ENCODE data around the gene STARD9.
"Not testable (repeated sequence)": the region's sequence is repeated elsewhere in the genome, so short reads cannot be mapped to it uniquely, and the experiment has no call there.

The STARD9 gene

GRCh38 chr15:42556550-42557207, 18.7 kb upstream of the STARD9 start:
- H3K4me3 ChIP-seq (ENCODE audit: low read depth, low read length); H2AFZ ChIP-seq (ENCODE audit: low read length, unreplicated experiment); H3K27me3 ChIP-seq (ENCODE audit: insufficient read depth, low read length); H3K4me1 ChIP-seq (ENCODE audit: control insufficient read depth, insufficient read depth, low read length, unreplicated experiment); H3K27ac ChIP-seq (ENCODE audit: low read depth, low read length): not testable (repeated sequence)
- Histone ChIP-seq H3K79me2 (ENCODE audit: control insufficient read depth, insufficient read depth, low read length, unreplicated experiment) (peaks cover 40% of the 10 kb centered on the region), H3K36me3 (ENCODE audit: insufficient read depth, low read length) (peaks cover 26% of the 10 kb centered on the region)

GRCh38 chr15:42558739-42559138, 16.7 kb upstream of the STARD9 start:
- no peak overlapping the region for H3K27ac ChIP-seq (ENCODE audit: low read depth, low read length)
- no peak overlapping the region for H2AFZ ChIP-seq (ENCODE audit: low read length, unreplicated experiment)
- peaks cover 25% of the 10 kb centered on the region for H3K36me3 ChIP-seq (ENCODE audit: insufficient read depth, low read length)
- H3K27me3 ChIP-seq (ENCODE audit: insufficient read depth, low read length) = no peaks in the 10 kb centered on the region
- H3K4me1 ChIP-seq (ENCODE audit: control insufficient read depth, insufficient read depth, low read length, unreplicated experiment) = no peaks in the 10 kb centered on the region
- H3K79me2 ChIP-seq (ENCODE audit: control insufficient read depth, insufficient read depth, low read length, unreplicated experiment) = peaks cover 24% of the 10 kb centered on the region
- H3K4me3 ChIP-seq (ENCODE audit: low read depth, low read length) = no peak overlapping the region

- Histone ChIP-seq H2AFZ (ENCODE audit: low read length, unreplicated experiment) (peak overlapping the region; percentile 78), H3K36me3 (ENCODE audit: insufficient read depth, low read length) (no peaks in the 10 kb centered on the region), H3K27ac (ENCODE audit: low read depth, low read length) (no peak overlapping the region), H3K4me1 (ENCODE audit: control insufficient read depth, insufficient read depth, low read length, unreplicated experiment) (peaks cover 19% of the 10 kb centered on the region), H3K27me3 (ENCODE audit: insufficient read depth, low read length) (no peaks in the 10 kb centered on the region), H3K4me3 (ENCODE audit: low read depth, low read length) (peak overlapping the region; percentile 87), H3K79me2 (ENCODE audit: control insufficient read depth, insufficient read depth, low read length, unreplicated experiment) (peaks cover 8% of the 10 kb centered on the region)
Measured at GRCh38 chr15:42576040-42576594, 711 bp downstream of the STARD9 start.

GRCh38 chr15:42576776-42577175, 1.4 kb downstream of the STARD9 start:
- no peaks in the 10 kb centered on the region for H3K36me3 ChIP-seq (ENCODE audit: insufficient read depth, low read length)
- H3K79me2 ChIP-seq (ENCODE audit: control insufficient read depth, insufficient read depth, low read length, unreplicated experiment) = peaks cover 8% of the 10 kb centered on the region
- H2AFZ ChIP-seq (ENCODE audit: low read length, unreplicated experiment) = no peak overlapping the region
- peaks cover 21% of the 10 kb centered on the region for H3K4me1 ChIP-seq (ENCODE audit: control insufficient read depth, insufficient read depth, low read length, unreplicated experiment)
- H3K27ac ChIP-seq (ENCODE audit: low read depth, low read length) = no peak overlapping the region
- H3K4me3 ChIP-seq (ENCODE audit: low read depth, low read length) = peak overlapping the region; percentile 87
- H3K27me3 ChIP-seq (ENCODE audit: insufficient read depth, low read length) = no peaks in the 10 kb centered on the region

- no peak overlapping the region for H3K27ac ChIP-seq (ENCODE audit: low read depth, low read length)
- peak overlapping the region; percentile 65 for H3K4me3 ChIP-seq (ENCODE audit: low read depth, low read length)
- no peaks in the 10 kb centered on the region for H3K27me3 ChIP-seq (ENCODE audit: insufficient read depth, low read length)
- no peaks in the 10 kb centered on the region for H3K36me3 ChIP-seq (ENCODE audit: insufficient read depth, low read length)
- peaks cover 9% of the 10 kb centered on the region for H3K79me2 ChIP-seq (ENCODE audit: control insufficient read depth, insufficient read depth, low read length, unreplicated experiment)
- H3K4me1 ChIP-seq (ENCODE audit: control insufficient read depth, insufficient read depth, low read length, unreplicated experiment) = peaks cover 25% of the 10 kb centered on the region
- no peak overlapping the region for H2AFZ ChIP-seq (ENCODE audit: low read length, unreplicated experiment)
Measured at GRCh38 chr15:42577514-42578031, 2.2 kb downstream of the STARD9 start.

GRCh38 chr15:42578984-42579537, 3.7 kb downstream of the STARD9 start:
- peaks cover 17% of the 10 kb centered on the region for H3K79me2 ChIP-seq (ENCODE audit: control insufficient read depth, insufficient read depth, low read length, unreplicated experiment)
- H2AFZ ChIP-seq (ENCODE audit: low read length, unreplicated experiment) = no peak overlapping the region
- H3K27me3 ChIP-seq (ENCODE audit: insufficient read depth, low read length) = no peaks in the 10 kb centered on the region
- H3K4me3 ChIP-seq (ENCODE audit: low read depth, low read length) = no peak overlapping the region
- H3K36me3 ChIP-seq (ENCODE audit: insufficient read depth, low read length) = no peaks in the 10 kb centered on the region
- H3K4me1 ChIP-seq (ENCODE audit: control insufficient read depth, insufficient read depth, low read length, unreplicated experiment) = peaks cover 25% of the 10 kb centered on the region
- H3K27ac ChIP-seq (ENCODE audit: low read depth, low read length) = no peak overlapping the region

GRCh38 chr15:42581272-42581730, 5.9 kb downstream of the STARD9 start:
- no peaks in the 10 kb centered on the region for H3K36me3 ChIP-seq (ENCODE audit: insufficient read depth, low read length)
- H3K4me3 ChIP-seq (ENCODE audit: low read depth, low read length) = peak overlapping the region; percentile 70
- H3K27me3 ChIP-seq (ENCODE audit: insufficient read depth, low read length) = no peaks in the 10 kb centered on the region
- peaks cover 19% of the 10 kb centered on the region for H3K4me1 ChIP-seq (ENCODE audit: control insufficient read depth, insufficient read depth, low read length, unreplicated experiment)
- no peak overlapping the region for H3K27ac ChIP-seq (ENCODE audit: low read depth, low read length)
- peaks cover 13% of the 10 kb centered on the region for H3K79me2 ChIP-seq (ENCODE audit: control insufficient read depth, insufficient read depth, low read length, unreplicated experiment)
- H2AFZ ChIP-seq (ENCODE audit: low read length, unreplicated experiment) = no peak overlapping the region

GRCh38 chr15:42582569-42583375, 7.4 kb downstream of the STARD9 start:
- Histone ChIP-seq H2AFZ (ENCODE audit: low read length, unreplicated experiment) (no peak overlapping the region), H3K79me2 (ENCODE audit: control insufficient read depth, insufficient read depth, low read length, unreplicated experiment) (peaks cover 8% of the 10 kb centered on the region), H3K4me3 (ENCODE audit: low read depth, low read length) (no peak overlapping the region), H3K27me3 (ENCODE audit: insufficient read depth, low read length) (no peaks in the 10 kb centered on the region), H3K36me3 (ENCODE audit: insufficient read depth, low read length) (no peaks in the 10 kb centered on the region), H3K4me1 (ENCODE audit: control insufficient read depth, insufficient read depth, low read length, unreplicated experiment) (peaks cover 6% of the 10 kb centered on the region), H3K27ac (ENCODE audit: low read depth, low read length) (no peak overlapping the region)

GRCh38 chr15:42584031-42584765, 8.8 kb downstream of the STARD9 start:
- no peaks in the 10 kb centered on the region for H3K36me3 ChIP-seq (ENCODE audit: insufficient read depth, low read length)
- H3K4me3 ChIP-seq (ENCODE audit: low read depth, low read length) = no peak overlapping the region
- H3K4me1 ChIP-seq (ENCODE audit: control insufficient read depth, insufficient read depth, low read length, unreplicated experiment) = peaks cover 6% of the 10 kb centered on the region
- no peak overlapping the region for H3K27ac ChIP-seq (ENCODE audit: low read depth, low read length)
- no peaks in the 10 kb centered on the region for H3K27me3 ChIP-seq (ENCODE audit: insufficient read depth, low read length)
- peaks cover 8% of the 10 kb centered on the region for H3K79me2 ChIP-seq (ENCODE audit: control insufficient read depth, insufficient read depth, low read length, unreplicated experiment)
- no peak overlapping the region for H2AFZ ChIP-seq (ENCODE audit: low read length, unreplicated experiment)

GRCh38 chr15:42590619-42591237, 15.3 kb downstream of the STARD9 start:
- no peaks in the 10 kb centered on the region for H3K79me2 ChIP-seq (ENCODE audit: control insufficient read depth, insufficient read depth, low read length, unreplicated experiment)
- no peak overlapping the region for H2AFZ ChIP-seq (ENCODE audit: low read length, unreplicated experiment)
- H3K27ac ChIP-seq (ENCODE audit: low read depth, low read length) = no peak overlapping the region
- H3K36me3 ChIP-seq (ENCODE audit: insufficient read depth, low read length) = no peaks in the 10 kb centered on the region
- no peak overlapping the region for H3K4me3 ChIP-seq (ENCODE audit: low read depth, low read length)
- no peaks in the 10 kb centered on the region for H3K27me3 ChIP-seq (ENCODE audit: insufficient read depth, low read length)
- no peaks in the 10 kb centered on the region for H3K4me1 ChIP-seq (ENCODE audit: control insufficient read depth, insufficient read depth, low read length, unreplicated experiment)

Measured in ACC112 (cell line).